Stomach (tissue), 9 donors: ENCODE data around the gene WWC1. TPM values are rescaled to one million over a fixed set of nuclear protein-coding genes. Genes with fewer than 3 reads are reported as not detected.

Experiments
- DNase-seq, 2 donors: peaks; one replicate each; pipeline versions ENCODE4 v3.0.0 to v3.0.0-alpha.2; 2013 to 2019
- H3K27ac ChIP-seq, 5 donors: fragments of 200-600 bp in 4 of 5; sonication (generic) in 4 of 5; one replicate each; pipeline ENCODE4 v1.5.1; 2013 to 2019; ENCODE audit warnings: mild to moderate bottlenecking in 1 of 5, moderate library complexity in 1 of 5
- H3K27me3 ChIP-seq, 3 donors: fragments of 200-600 bp; sonication (generic); one replicate each; pipeline ENCODE4 v1.5.1; 2017 to 2019; ENCODE audit warnings: mixed run types in 1 of 3
- H3K36me3 ChIP-seq, 4 donors: fragments of 200-600 bp; sonication (generic); 1 replicate in 3 of 4; 2 replicates in 1 of 4; pipeline ENCODE4 v1.5.1; 2016 to 2019
- H3K4me1 ChIP-seq, 4 donors: fragments of 200-600 bp; sonication (generic); one replicate each; pipeline ENCODE4 v1.5.1; 2016 to 2019
- H3K4me3 ChIP-seq, 4 donors: fragments of 200-600 bp; sonication (generic) in 3 of 4; one replicate each; pipeline ENCODE4 v1.5.1; 2016 to 2019; ENCODE audit warnings: mild to moderate bottlenecking in 1 of 4
- H3K9me3 ChIP-seq, 4 donors: fragments of 200-600 bp; sonication (generic); one replicate each; pipeline ENCODE4 v1.5.1; 2016 to 2019
- EP300 ChIP-seq: sonication (generic); formaldehyde crosslinking; IDR thresholded peaks from one replicate; pipeline ENCODE4 v1.6.1; 2017; ENCODE audit warnings: antibody characterized with exemption
- POLR2A ChIP-seq, 4 donors: fragments of 450-650 bp; IDR thresholded peaks; one replicate each; pipeline ENCODE4 v1.6.1; 2016; ENCODE audit warnings: antibody characterized with exemption in 4 of 4, control low read depth in 2 of 4, mild to moderate bottlenecking in 1 of 4, moderate library complexity in 1 of 4
- POLR2AphosphoS5 ChIP-seq, 3 donors: sonication (generic); formaldehyde crosslinking; IDR thresholded peaks; one replicate each; pipeline ENCODE4 v1.6.1; 2016; ENCODE audit warnings: antibody characterized with exemption in 3 of 3
- WGBS, 5 donors: extraction: QIAGEN DNeasy Blood & Tissue Kit in 3 of 5; methylation state at CpG; one replicate each; pipeline versions ENCODE4 v1.1.5 to v1.1.7; 2013 to 2018; 5-methylcytosine and 5-hydroxymethylcytosine counted together
- intact Hi-C: fragments of 100-400 bp; cut with DNase I; formaldehyde crosslinking; loops from one replicate; pipeline ENCODE4 v1.15.1; 2023; ENCODE audit warnings: low total_unique reads
- polyA plus RNA-seq, 3 donors: library from polyadenylated mRNA; stranded (reverse); fragments of 200-250 nt; gene quantifications; one replicate each; pipeline ENCODE4 v1.2.3, GENCODE V29; 2013
- total RNA-seq, 5 donors: library from RNA; depleted of rRNA; stranded (reverse); fragments of >200 nt; gene quantifications; one replicate each; pipeline versions ENCODE4 v1.1.0 to v1.2.3, GENCODE V29; 2014 to 2016
- TF ChIP-seq, protein P1 (sequence below), 7 experiments: fragments of 450-650 bp in 4 of 7; fragments of 200-600 bp in 3 of 7; sonication (generic) in 3 of 7; IDR thresholded peaks; one replicate each; pipeline ENCODE4 v1.5.1; 2016 to 2019; ENCODE audit warnings: antibody characterized with exemption in 7 of 7, control low read depth in 2 of 7, mild to moderate bottlenecking in 1 of 7
- donor health status: healthy with polysubstance abuse.
- donor health status: Bipolar disorder and iron deficiency.
- donor health status: healthy.

Gene WWC1
- total and polyA plus RNA-seq, 8 donors = 11.3 to 82.6 (median 33.4) TPM

DNA sequence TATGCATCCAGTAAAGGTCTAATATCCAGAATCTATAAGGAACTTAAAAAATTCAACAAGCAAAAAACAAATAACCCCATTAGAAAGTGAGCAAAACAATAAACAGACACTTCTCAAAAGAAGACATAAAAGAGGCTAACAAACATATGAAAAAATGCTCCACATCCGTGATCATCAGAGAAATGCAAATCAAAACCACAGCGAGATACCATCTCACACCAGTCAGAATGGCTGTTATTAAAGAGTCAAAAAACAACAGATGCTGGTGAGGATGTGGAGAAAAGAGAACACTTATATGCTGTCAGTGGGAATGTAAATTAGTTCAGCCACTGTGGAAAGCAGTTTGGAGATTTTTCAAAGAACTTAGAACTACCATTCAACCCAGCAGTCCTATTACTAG, 86.1 kb downstream of the WWC1 start:
- Histone ChIP-seq H3K9me3 (no peaks in the 10 kb centered on the region), H3K36me3 (no peaks in the 10 kb centered on the region), H3K4me1 (peaks cover 0 to 6% (median 0%) of the 10 kb centered on the region in 4 donors), H3K27me3 (no peaks in the 10 kb centered on the region), H3K4me3 (no peak overlapping the region), H3K27ac (no peak overlapping the region)
- intact Hi-C loops = no loop called here
- DNase-seq = no peak
- 79 to 90% (median 83%) methylated on average over 2 of the region's 2 CpGs for WGBS, 5 donors
- no peak for TF ChIP-seq POLR2AphosphoS5 (IDR thresholded peaks at IDR 0.05)

- Histone ChIP-seq H3K27ac (no peak overlapping the region), H3K27me3 (no peaks in the 10 kb centered on the region), H3K4me1 (peaks cover 0 to 16% (median 0%) of the 10 kb centered on the region in 4 donors), H3K36me3 (no peaks in the 10 kb centered on the region), H3K4me3 (no peak overlapping the region), H3K9me3 (no peaks in the 10 kb centered on the region)
- intact Hi-C loops = no loop called here
- no peak for TF ChIP-seq POLR2AphosphoS5 (IDR thresholded peaks at IDR 0.05)
- TF ChIP-seq EP300 = no peak
- no peak for TF ChIP-seq POLR2A (IDR thresholded peaks at IDR 0.05)
- TF ChIP-seq, protein P1, sequence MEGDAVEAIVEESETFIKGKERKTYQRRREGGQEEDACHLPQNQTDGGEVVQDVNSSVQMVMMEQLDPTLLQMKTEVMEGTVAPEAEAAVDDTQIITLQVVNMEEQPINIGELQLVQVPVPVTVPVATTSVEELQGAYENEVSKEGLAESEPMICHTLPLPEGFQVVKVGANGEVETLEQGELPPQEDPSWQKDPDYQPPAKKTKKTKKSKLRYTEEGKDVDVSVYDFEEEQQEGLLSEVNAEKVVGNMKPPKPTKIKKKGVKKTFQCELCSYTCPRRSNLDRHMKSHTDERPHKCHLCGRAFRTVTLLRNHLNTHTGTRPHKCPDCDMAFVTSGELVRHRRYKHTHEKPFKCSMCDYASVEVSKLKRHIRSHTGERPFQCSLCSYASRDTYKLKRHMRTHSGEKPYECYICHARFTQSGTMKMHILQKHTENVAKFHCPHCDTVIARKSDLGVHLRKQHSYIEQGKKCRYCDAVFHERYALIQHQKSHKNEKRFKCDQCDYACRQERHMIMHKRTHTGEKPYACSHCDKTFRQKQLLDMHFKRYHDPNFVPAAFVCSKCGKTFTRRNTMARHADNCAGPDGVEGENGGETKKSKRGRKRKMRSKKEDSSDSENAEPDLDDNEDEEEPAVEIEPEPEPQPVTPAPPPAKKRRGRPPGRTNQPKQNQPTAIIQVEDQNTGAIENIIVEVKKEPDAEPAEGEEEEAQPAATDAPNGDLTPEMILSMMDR (IDR thresholded peaks at IDR 0.05) = no peak
- no peak for DNase-seq
- WGBS, 5 donors = 89 to 97% (median 94%) methylated on average over 4 of the region's 4 CpGs
These were observed 87.3 kb downstream of the WWC1 start for GRCh38 chr5:168378741-168379140.

DNA sequence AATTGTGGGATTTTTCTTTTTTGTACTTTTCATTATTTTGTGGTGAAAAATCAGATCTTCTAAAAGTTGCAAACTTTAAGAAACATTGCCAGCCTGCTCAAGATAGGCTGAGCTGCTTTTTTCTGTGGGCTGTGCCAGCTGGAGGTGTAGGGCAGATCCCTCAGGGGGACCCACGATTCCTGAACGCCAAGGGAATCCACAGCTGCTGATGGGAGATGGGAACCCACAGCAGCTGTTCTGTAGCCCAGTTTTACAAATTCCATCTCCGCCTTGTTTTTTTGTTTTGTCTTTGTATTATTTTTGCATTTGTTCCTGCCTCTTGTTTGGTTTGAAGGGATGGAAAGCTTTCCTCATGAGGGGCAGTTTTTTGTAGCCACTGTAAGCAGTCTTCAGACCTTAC, 91.0 kb downstream of the WWC1 start:
- no peak overlapping the region for H3K27ac ChIP-seq
- H3K36me3 ChIP-seq = peaks cover 6 to 21% (median 12%) of the 10 kb centered on the region in 4 donors
- intact Hi-C loops = no loop called here
- no peak for TF ChIP-seq EP300
- TF ChIP-seq POLR2A (IDR thresholded peaks at IDR 0.05) = no peak
- no peak for TF ChIP-seq POLR2AphosphoS5 (IDR thresholded peaks at IDR 0.05)
- TF ChIP-seq, protein P1 (IDR thresholded peaks at IDR 0.05) = no peak
- 36 to 77% (median 59%) methylated on average over 3 of the region's 3 CpGs for WGBS, 5 donors
- no peak overlapping the region for H3K4me3 ChIP-seq
- peaks cover 0 to 16% (median 0%) of the 10 kb centered on the region in 4 donors for H3K4me1 ChIP-seq
- H3K27me3 ChIP-seq = no peaks in the 10 kb centered on the region
- peaks cover 0 to 11% (median 8%) of the 10 kb centered on the region in 4 donors for H3K9me3 ChIP-seq
- no peak for DNase-seq

DNA sequence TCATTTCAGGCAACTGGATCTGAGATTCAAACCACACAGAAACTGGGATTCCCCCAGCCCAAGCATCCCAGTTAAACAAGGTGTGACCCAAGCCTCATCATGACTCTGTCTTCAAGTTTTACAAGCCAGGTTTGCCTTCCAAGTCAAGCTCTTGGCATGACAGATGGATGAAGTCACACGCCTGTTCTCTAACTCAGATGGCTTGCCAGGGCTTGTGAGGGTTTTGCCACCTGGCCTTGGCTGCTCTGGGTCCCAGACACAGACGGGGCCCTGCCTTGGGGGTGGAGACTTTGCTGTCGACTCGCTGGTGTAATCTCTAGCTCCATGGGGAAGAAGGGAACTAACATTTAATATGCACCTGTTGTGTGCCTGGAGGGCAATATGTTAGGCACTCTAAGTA, 99.0 kb downstream of the WWC1 start:
- no peak overlapping the region for H3K27ac ChIP-seq

DNA sequence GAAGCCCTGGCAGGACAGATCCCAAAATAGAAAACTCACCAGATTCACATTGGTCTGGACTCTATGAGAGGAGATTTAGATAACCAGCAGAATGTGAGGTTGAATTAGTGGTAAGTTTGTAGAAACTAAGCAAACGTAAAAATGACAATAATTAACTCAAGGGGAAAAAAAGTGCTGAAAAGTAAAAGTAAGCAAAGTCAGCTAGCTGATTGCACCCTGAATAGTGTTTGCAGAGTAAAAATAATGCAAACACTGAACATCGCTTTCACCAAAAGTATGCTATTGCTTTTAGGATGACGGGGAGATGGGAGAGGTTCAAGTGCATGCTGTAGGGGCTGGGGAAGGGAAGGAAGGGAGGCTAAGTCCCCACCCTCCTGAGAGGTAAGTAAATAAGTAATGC, 102.3 kb downstream of the WWC1 start:
- peaks cover 0 to 3% (median 0%) of the 10 kb centered on the region in 4 donors for H3K9me3 ChIP-seq
- no peak overlapping the region for H3K4me3 ChIP-seq
- H3K27me3 ChIP-seq = no peaks in the 10 kb centered on the region
- 49 to 70% (median 65%) methylated on average over 3 of the region's 3 CpGs for whole genome bisulfite sequencing, 5 donors
- no peak for TF ChIP-seq POLR2AphosphoS5 (IDR thresholded peaks at IDR 0.05)
- TF ChIP-seq, protein P1 (IDR thresholded peaks at IDR 0.05) = no peak
- TF ChIP-seq POLR2A (IDR thresholded peaks at IDR 0.05) = no peak
- no peak overlapping the region for H3K27ac ChIP-seq
- DNase-seq = no peak
- H3K4me1 ChIP-seq = no peaks in the 10 kb centered on the region
- H3K36me3 ChIP-seq = peaks cover 0 to 24% (median 6%) of the 10 kb centered on the region in 4 donors
- intact Hi-C loops = no loop called here

More for the DNA sequence above, 99.0 kb downstream of the WWC1 start:
- Histone ChIP-seq H3K4me3 (no peak overlapping the region), H3K27me3 (no peaks in the 10 kb centered on the region), H3K36me3 (peaks cover 3 to 29% (median 14%) of the 10 kb centered on the region in 4 donors), H3K9me3 (peaks cover 0 to 3% (median 0%) of the 10 kb centered on the region in 4 donors), H3K4me1 (no peaks in the 10 kb centered on the region)
- intact Hi-C loops = no loop called here
- DNase-seq = no peak
- no peak for TF ChIP-seq EP300
- no peak for TF ChIP-seq POLR2A (IDR thresholded peaks at IDR 0.05)
- TF ChIP-seq POLR2AphosphoS5 (IDR thresholded peaks at IDR 0.05) = no peak
- TF ChIP-seq, protein P1 (IDR thresholded peaks at IDR 0.05) = no peak
- 81 to 94% (median 92%) methylated on average over 4 of the region's 4 CpGs for WGBS, 5 donors
